HG02970 (cell line): Measurements from ENCODE around the gene TTC23L.
"Not testable (repeated sequence)": the region's sequence is repeated elsewhere in the genome, so short reads cannot be mapped to it uniquely, and the experiment has no call there.

Source experiments
- ATAC-seq: cut with Tn5 transposase; IDR thresholded peaks from one replicate; pipeline ENCODE4 v1.9.1; 2021; ENCODE audit warnings: mild to moderate bottlenecking, moderate library complexity, moderate number of reproducible peaks; ENCODE audit not compliant: unreplicated experiment, low FRiP score

The TTC23L gene

DNA sequence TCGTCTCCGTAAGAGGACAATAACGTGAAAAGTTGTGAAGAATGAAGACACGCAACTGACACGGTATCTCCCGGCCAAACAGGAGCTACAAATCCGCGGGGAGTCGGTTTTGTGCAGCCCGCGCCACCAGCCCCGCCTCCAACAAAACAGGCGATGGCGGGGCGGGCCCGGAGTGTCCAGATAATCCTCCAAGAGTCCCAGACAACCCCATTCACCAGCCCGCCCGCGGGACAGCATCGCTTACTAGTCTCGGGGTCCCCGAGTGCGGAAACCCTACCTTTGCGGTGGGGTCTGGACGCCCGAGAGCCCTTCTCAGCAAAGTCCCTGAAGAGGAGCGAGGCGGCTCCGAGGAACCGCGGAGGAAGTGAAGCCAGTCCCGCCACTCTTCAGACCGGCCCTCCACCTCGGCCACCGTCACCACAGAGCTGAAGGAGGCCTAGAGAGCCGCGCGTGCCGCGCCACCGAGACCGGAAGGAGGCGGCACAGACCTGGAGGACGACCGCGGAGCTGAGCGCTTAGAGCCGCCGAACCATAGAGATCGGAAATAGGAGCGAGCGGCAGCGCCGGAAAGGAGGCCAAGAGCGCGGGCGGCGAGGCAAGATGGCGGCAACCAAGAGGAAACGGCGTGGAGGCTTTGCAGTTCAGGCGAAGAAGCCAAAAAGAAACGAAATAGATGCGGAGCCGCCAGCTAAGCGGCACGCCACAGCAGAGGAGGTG lies 76.3 kb downstream of the TTC23L start, which contains the start of the genes BRIX1 and RAD1:
TSS of gene BRIX1 (plus strand) at position 573 of the 717 bp plus-strand sequence. CDS start at position 601, 28 bp downstream.
TSS of gene RAD1 (minus strand) at position 366 of the 717 bp plus-strand sequence. CDS start 612 bp downstream, outside the sequence.
- ATAC-seq: peak; percentile 99

DNA sequence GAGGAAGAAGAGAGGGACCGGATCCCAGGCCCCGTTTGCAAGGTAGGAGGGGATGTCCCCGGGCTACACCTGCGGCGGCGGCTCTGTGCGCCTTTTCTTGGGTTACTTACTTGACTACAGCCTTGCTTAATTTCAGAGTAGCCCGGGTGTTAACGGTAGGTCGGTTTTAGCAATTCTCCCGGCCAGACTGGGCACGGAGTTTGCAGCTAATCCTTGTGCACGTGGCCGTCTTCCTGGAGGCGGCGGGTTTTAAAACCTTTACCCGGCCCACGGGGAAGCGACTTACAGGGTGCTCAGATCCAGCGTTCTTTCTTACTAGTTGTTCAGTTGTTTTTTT lies 76.9 kb downstream of the TTC23L start:
- ATAC-seq: peak; percentile 23

DNA sequence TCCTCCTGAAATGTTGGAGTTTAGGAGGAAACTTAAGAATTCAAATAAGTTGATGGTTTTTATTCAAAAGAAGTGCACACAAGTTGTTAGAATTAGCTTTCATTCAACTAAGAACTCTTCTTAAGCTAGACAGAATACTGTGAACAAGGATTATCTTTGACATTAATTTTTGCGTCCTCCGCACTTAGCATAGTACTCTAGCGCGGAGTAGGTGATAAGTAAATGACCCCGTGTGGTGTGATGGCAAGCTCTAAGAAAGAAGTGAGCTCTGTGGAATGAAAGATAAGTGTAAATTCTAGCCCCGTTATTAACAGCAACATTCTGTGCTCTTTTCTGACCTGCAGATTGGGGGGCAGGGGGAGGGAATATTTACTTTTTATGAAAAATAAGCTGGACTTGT lies 77.6 kb downstream of the TTC23L start:
- no peak for ATAC-seq

DNA sequence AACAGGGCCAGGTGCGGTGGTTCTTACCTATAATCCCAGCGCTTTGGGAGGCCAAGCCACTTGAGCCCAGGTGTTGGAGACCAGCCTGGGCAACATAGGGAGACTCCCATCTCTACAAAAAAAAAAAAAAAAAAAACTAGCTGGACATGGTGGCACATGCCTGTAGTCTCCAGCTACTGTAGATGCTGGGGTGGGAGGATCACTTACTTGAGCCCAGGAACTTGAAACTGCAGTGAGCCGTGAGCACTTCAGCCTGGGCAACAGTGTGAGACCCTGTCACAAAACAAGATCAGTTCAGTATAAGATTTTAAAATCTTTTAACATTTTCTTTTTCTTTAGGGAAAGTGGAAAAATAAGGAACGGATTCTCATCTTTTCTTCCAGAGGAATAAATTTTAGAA lies 79.1 kb downstream of the TTC23L start:
- no peak for ATAC-seq

DNA sequence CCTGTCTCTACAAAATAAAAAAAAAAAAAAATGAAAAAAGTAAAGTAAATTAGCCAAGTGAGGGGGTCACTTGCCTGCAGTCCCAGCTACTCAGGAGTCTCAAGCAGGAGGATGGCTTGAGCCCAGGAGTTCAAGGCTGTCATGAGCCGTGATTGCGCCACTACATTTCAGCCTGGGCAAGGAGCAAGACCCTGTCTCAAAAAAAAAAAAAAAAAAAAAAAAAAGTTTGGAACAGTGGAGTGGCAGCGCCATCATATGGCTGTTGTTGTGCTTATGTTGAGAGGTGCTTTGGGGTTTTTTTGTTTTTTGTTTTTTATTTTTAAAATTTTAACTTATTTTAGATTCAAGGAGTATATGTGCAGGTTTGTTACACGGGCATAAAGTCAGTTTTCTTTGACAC lies 80.1 kb downstream of the TTC23L start:
- no peak for ATAC-seq

DNA sequence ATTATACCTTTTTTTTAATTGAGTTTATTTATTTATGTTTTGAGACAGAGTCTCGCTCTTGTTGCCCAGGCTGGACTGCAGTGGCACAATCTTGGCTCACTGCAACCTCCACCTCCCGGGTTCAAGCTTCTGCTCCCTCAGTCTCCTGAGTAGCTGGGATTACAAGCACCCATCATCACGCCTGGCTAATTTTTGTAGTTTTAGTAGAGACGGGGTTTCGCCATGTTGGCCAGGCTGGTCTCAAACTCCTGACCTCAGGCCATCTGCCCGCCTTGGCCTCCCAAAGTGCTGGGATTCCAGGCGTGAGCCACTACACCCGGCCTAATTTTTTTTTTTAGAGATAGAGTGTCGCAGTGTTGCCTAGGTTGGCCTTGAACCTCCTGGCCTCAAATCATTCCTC lies 84.3 kb downstream of the TTC23L start:
- ATAC-seq: not testable (repeated sequence)

DNA sequence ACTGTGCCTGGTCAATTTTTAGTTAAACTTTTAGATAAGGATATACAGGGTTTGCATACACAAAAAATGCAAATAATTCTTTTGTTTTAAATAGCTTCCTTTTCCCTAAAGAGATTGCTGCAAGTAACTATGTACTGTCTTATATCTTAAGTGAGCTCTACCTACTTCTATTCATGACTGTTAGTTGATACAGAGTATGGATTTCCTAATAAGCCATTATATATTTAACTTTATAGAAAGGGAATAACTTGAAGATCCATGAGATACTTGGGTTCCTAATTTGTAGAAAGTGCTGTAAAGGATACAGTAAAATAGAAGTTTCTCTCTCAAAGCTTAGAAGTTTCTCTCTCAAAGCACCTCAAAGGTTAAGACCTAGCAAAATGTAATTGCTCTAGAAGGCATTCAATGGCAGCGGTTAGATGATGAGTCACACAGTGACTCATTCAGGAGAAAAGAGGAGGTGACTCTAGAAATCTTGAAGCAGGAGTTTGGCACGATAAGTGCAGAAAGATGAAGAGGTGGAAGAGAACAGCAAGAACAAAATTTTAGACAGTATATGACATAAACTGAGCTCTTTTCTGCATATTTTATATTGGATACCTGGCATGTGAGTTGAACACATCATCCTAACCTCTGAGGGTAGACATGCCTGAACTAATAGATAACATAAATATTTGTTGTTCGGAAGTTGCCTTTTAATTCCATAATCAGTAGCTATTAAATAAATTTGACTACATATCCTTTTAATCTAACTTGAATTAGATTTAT lies 84.9 kb downstream of the TTC23L start:
- no peak for ATAC-seq

DNA sequence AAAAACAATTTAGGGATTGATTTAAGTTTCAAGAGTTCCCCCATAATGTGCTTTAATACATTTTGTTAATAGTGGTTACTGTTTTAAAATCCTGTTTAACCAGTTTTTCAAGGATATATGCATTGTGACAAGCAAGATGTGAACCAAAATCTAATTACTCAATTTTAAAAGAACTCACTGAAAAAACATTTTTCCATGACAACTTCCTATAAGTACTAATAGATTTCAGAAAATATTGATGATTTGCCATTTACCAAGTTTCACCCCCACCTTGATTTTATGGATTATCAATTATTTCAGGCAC lies 85.5 kb downstream of the TTC23L start:
- no peak for ATAC-seq

DNA sequence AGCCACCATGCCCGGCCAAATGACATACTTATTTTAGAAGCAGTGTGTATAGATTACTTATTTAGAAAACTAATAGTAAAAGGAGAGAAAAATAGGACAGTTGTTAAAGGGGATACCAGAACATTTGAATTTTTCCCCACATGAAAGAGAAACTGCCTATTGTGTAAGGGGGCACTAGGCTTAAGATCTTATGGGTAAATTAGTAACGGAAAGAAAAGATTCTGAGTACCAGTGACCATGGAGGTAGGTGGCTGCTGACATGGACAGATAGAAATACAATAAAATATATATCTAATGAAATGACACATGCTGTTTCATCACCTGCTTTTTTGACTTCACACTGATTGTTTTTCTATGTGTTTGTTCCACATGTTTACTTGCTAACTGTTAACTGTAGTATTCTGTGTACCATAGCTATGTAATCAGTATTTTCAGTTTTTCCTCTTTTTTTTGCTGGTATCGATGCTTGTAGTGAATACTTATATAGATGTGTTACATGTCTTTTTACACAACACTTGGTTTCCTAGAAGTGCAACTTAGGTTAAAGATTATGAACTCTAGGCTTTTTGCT lies 87.4 kb downstream of the TTC23L start:
- no peak for ATAC-seq

DNA sequence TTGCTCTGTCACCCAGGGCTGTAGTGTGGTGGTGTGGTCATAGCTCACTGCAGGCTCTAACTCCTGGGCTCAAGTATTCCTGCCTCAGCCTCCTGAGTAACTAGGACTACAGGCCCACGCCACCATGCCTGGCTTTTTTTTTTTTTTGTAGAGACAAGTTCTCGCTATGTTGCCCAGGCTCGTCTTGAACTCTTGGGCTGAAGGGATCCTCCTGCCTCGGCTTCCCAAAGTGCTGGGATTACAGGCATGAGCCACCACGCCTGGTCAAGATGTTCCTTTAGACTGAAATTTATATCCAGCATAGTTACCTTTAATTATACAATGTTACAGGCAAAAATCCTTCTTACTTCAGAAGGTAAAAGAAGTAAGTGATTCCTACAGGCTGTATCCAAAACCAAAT lies 88.8 kb downstream of the TTC23L start:
- no peak for ATAC-seq

DNA sequence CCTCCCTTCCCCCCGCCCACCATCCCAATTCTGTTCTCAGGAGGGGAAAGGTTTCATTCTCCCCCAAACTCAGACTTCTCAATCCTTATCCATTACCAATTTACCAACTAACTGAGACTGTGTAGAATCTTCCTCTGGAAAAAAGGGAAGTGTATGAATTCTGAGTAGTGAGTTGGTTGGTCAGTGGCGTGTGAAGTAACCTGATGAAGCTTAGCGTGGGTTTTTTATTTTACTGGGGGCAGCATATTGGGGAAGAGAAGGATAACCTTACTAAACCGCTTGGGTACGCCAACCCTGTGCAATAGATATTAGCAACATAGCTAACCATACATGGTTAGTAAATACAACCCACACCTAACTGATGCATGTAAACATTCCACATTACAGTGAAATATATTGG lies 89.3 kb downstream of the TTC23L start:
- ATAC-seq: no peak

DNA sequence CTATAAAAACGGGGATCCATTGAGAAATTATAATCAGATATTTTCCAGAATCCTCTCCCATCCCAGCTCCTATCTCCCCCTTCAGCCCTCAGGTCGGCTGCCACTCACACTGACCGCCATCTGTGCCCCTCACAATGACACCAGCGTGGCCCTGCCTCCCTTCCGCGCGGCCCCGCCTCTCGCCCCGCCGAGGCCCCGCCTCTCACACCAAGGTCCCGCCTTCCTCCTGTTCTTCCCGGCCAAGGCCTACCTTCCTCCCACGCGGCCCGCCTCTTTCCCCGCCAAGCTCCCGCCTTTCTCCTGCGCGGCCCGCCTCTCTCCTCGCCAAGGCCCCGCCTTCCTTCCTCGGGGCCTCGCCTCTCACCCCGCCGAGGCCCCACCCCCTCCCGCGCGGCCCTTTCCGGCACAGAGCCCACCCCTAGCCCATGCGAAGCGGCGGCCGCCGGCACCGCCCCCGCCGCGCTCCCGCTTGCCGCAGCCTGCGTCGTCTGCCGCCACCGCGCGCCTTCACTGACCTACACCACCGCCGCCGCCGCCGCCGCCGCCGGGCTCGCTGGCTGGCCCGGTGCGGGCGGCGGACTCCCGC lies 90.3 kb downstream of the TTC23L start, which contains the start of gene DNAJC21:
TSS of gene DNAJC21 (plus strand) at position 426 of the 586 bp plus-strand sequence. CDS start 261 bp downstream, outside the sequence.
- peak; percentile 92 for ATAC-seq

DNA sequence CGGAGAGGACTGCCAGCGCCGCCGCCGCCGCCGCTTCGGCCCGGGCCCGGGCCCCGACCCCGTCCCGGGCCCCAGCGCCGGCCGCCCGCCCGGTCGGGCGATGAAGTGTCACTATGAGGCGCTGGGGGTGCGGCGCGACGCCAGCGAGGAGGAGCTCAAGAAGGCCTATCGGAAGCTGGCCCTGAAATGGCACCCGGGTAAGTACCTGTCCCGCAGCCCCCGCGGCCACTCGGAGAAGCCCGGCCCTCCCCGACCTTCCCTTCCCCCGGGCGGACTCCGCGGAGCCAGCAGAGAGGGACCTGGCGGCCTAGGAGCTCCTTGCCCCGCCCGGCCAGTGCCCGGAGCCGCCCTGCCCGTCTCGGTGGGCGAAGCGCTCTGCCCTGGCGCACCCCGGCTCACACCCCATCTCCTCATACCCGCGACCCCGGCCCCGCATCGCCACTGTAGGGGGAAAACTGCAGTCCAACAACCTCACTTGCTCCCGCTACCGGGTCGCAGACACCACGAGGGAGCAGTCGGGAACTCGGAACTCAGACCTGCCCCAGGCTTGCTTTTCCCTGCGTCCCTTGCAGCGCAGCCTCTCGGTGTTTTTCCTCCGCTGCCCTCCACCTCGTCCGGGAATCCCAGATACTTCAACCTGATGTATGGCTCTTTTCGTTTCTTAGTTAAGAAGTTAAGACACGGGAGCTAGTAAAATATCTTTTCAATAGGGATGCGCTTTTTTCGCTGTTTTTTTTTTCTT lies 90.9 kb downstream of the TTC23L start:
- peak; percentile 73 for ATAC-seq

DNA sequence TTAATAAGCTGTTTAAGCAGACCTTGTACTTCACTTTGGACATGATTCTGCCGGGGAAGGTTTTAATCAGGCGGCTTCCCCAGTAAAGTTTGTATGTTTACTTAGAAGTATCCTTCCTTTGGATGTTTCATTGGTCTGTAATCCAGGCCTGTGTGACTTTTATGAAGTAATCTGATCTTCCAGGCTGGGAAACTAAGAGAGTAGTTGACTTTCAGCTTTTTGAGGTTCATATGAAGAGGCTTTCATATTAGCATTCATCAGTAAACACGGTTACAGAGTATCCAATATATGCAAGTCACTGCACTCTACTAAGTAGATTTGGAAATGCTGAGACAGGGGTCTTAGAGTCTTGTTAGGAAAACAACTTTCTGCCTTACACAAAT lies 91.5 kb downstream of the TTC23L start:
- no peak for ATAC-seq

DNA sequence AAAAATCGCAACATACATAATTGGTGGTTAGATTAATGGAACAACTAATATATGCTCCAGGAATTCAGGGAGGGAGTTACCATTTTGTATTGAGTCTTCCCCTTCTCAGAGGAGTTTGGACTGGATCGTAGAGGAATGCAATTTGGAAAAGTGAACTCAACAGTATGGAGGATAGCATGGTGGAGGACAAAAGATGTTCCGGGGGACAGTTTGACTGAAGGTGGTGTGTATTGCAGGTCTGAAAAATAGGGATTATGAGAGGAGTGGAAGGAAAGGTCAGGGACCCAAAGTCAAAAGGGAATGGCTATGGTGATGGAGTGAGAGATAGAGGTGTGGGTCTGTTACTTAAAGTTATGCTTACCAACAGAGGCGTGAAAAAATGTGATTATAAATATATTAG lies 91.9 kb downstream of the TTC23L start:
- ATAC-seq: no peak

DNA sequence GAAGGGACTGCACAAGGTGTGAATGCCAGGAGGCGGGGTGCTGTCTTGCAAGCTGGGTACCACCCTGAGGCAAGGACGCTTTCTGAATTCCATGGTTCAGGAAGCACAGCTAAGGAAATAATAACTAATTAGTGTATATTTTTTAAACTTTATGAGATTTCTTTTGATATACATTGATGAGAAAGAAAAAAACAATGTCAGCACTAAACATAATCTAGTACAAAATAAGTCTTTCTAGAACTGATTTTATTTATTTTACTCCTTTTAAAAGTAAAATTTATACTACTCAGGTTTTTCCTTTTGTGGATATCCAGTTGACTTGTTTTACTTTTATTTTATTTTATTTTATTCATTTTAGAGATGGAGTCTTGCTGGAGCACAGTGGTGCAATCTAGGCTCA lies 94.0 kb downstream of the TTC23L start:
- no peak for ATAC-seq

DNA sequence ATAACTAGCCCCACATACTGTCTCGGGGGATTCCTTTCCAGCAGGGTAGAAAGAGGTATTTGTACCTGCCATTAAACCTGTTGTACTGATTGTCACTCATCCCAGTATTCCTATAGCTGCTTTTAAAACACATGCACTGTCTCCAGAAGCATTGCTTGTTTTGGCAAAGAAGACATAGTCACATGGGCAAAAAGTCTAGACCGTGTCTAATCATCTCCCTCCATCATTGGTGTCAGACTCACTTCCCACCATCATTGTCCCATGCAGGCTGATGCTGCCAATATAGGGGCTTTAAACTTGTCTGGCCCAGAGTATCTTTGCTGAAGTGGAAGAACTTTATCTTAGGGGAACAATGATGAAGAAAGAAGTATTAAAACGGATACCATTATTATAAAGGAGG lies 103.0 kb downstream of the TTC23L start:
- ATAC-seq: no peak

DNA sequence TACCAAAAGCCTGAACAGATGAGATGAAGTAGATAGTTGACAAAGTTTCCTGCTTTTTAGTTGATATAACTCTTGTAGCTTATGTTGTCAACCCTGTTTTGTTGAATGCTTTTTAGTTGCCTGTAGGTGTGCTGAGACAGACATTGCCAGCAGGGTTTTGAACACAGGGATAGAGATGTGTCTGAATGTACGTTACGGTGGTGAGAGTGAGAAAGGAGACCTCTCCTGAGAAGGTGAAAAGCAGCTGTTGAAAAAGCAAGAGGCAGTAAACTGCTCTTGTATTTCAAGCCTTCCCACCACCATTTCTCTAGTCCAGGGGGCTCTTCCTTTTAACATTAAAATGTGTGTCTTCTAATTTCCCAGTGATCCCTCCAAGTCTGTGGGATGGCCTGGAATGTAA lies 105.1 kb downstream of the TTC23L start:
- no peak for ATAC-seq

DNA sequence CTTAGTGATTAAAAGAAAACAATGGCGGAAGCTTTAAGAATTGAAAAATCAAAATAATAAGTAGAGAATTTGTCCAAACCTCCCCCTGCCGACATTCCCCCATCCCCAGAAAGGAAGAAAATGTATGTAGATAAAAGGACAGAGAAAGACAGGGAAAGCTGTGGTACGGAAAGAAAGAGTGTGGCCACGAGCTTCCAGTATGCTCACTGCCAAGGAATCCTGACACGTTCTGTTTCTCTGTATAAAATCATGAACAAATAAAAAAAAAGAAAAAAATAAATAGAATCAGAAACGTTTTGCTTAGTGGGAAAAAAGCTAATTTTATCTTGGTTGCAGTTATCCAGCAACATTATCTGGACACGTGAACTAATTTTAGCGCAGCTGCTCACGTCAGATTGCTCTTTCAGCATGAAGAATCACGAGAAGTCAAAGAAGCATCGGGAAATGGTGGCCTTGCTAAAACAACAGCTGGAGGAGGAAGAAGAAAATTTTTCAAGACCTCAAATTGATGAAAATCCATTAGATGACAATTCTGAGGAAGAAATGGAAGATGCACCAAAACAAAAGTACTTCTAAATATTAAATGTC lies 105.6 kb downstream of the TTC23L start:
- no peak for ATAC-seq
